HL-60/S4 treated with phorbol 12-myristate 13-acetate at 8.2 ng/mL for 4 days and 3 days (cell line): ENCODE measurements around the gene PRTN3.
"Not testable (repeated sequence)": the region's sequence is repeated elsewhere in the genome, so short reads cannot be mapped to it uniquely, and the experiment has no call there.

Experiments used
- in situ Hi-C: fragments of 300-500 bp; cut with MboI; formaldehyde crosslinking; loops from 2 replicates; pipeline ENCODE4 v1.15.0; 2022; ENCODE audit warnings: low sequenced_read_pairs

PRTN3 gene

GRCh38 chr19:876089-876488 lies 35.3 kb downstream of the PRTN3 start:
- in situ Hi-C loops, result no loop called here

GRCh38 chr19:876780-877314 lies 36.0 kb downstream of the PRTN3 start:
- in situ Hi-C loops, result no loop called here

- in situ Hi-C loops, result not testable (repeated sequence)
Observed at GRCh38 chr19:877992-878660, 37.3 kb downstream of the PRTN3 start.

- in situ Hi-C loops, result not testable (repeated sequence)
Observed at GRCh38 chr19:878751-879561, 38.2 kb downstream of the PRTN3 start.

- in situ Hi-C loops, result no loop called here
Observed at GRCh38 chr19:879711-880438, 39.1 kb downstream of the PRTN3 start.

- in situ Hi-C loops, result no loop called here
Observed at GRCh38 chr19:881385-882071, 40.7 kb downstream of the PRTN3 start.

GRCh38 chr19:882871-883497 lies 42.2 kb downstream of the PRTN3 start:
- in situ Hi-C loops, result no loop called here

- in situ Hi-C loops, result no loop called here
Observed at GRCh38 chr19:883661-884211, 42.9 kb downstream of the PRTN3 start.

- in situ Hi-C loops, result no loop called here
Observed at GRCh38 chr19:884420-885211, 43.8 kb downstream of the PRTN3 start.

GRCh38 chr19:885536-886224 lies 44.9 kb downstream of the PRTN3 start:
- in situ Hi-C loops, result no loop called here

GRCh38 chr19:887072-887471 lies 46.3 kb downstream of the PRTN3 start:
- in situ Hi-C loops, result no loop called here

- in situ Hi-C loops, result no loop called here
Observed at GRCh38 chr19:887599-887998, 46.8 kb downstream of the PRTN3 start.

GRCh38 chr19:888581-889385 lies 48.0 kb downstream of the PRTN3 start:
- in situ Hi-C loops, result no loop called here

GRCh38 chr19:889662-890295 lies 49.0 kb downstream of the PRTN3 start:
- in situ Hi-C loops, result no loop called here

GRCh38 chr19:890831-891230 lies 50.0 kb downstream of the PRTN3 start:
- in situ Hi-C loops, result no loop called here

GRCh38 chr19:891421-892200 lies 50.8 kb downstream of the PRTN3 start:
- in situ Hi-C loops, result not testable (repeated sequence)
